ENCODE results near the gene SEPTIN3. TPM values are rescaled to one million over a fixed set of nuclear protein-coding genes. Genes with fewer than 3 reads are reported as not detected.

SEPTIN3 gene
- 38.9 and 39.1 TPM in 2 replicates for total RNA-seq (2021; fragmentation: NEBNext Ultra II Directional; extraction: Animal tissue kit (Norgen Biotek cat#: 25700))
- 39.7 and 52.9 TPM in 2 replicates for polyA plus RNA-seq (2011; rRNA removed)
- 49.5 TPM for polyA plus RNA-seq (2011; cell fraction: cytosol; rRNA removed)
- polyA plus RNA-seq (2011; cell fraction: nucleus; rRNA removed) = 42.1 TPM
- polyA plus RNA-seq (2012, experiment 1 of 2) = 45.3 to 51.2 TPM (median 49.0 TPM) in 4 replicates
- polyA plus RNA-seq (2012, experiment 2 of 2) = 25.0 TPM
- 20.4 TPM for polyA plus RNA-seq (2013, experiment 1 of 2)
- polyA plus RNA-seq (2013, experiment 2 of 2) = 21.2 TPM
- 66.0 and 66.2 TPM in 2 replicates for polyA minus RNA-seq (2011; rRNA and poly(A)+ RNA removed)
- 28.8 TPM for polyA minus RNA-seq (2011; cell fraction: cytosol; rRNA and poly(A)+ RNA removed)
- 22.9 TPM for polyA minus RNA-seq (2011; cell fraction: nucleus; rRNA and poly(A)+ RNA removed)
- long read RNA-seq, experiment 1, full-length matches to known transcripts = 5 of 37 reads
- long read RNA-seq, experiment 1, partial matches to known transcripts = 4 of 37 reads
- long read RNA-seq, experiment 1, other reads (novel, unspliced or antisense) = 28 of 37 reads
- long read RNA-seq, experiment 2, partial matches to known transcripts = 2 of 2 reads
- long read RNA-seq, experiment 2, other reads (novel, unspliced or antisense) = 0 of 2 reads

- Histone ChIP-seq H3K9me3 (ENCODE audit: insufficient read depth in 2 of 2, low read depth in 1 of 2, low read length in 1 of 2) (no peaks in the 10 kb centered on the region), H4K5ac (ENCODE audit: insufficient read length, low read depth, low read length) (no peak within 1 kb of the TSS), H3K56ac (replicated peaks; ENCODE audit: insufficient read length, low read depth, low read length) (no peak within 1 kb of the TSS), H3K79me1 (ENCODE audit: low read depth, low read length) (no peaks in the 10 kb centered on the region), H4K91ac (replicated peaks; ENCODE audit: insufficient read length, low read length) (no peak within 1 kb of the TSS), H3K18ac (ENCODE audit: extremely low read depth, low read length) (no peak within 1 kb of the TSS), H3K27me3 (replicated peaks in 1 of 4; ENCODE audit: control insufficient read depth in 3 of 4, extremely low read depth in 1 of 4, insufficient read depth in 3 of 4, low read length in 3 of 4) (peaks cover 0 to 5% (median 2%) of the 10 kb centered on the region in 4 experiments; a peak in 4 of 7 replicates), H4K8ac (ENCODE audit: extremely low read depth, insufficient read depth, low read length) (peak within 1 kb of the TSS; percentile 82), H2BK15ac (ENCODE audit: low read length) (0 out of 2 replicates have a peak within 1 kb of the TSS, but pooled peaks have one; percentile 14), H3K4me1 (replicated peaks in 1 of 4; ENCODE audit: control insufficient read depth in 3 of 4, insufficient read depth in 4 of 4, low read length in 3 of 4) (peaks cover 0 to 13% (median 3%) of the 10 kb centered on the region in 4 experiments; a peak in 5 of 7 replicates), H3K9ac (replicated peaks in 1 of 4; ENCODE audit: extremely low read depth in 1 of 4, low read depth in 3 of 4, low read length in 3 of 4) (no peak within 1 kb of the TSS), H3K27ac (ENCODE audit: low read depth, low read length) (no peak within 1 kb of the TSS), H2BK12ac (ENCODE audit: low read depth, low read length) (peak within 1 kb of the TSS; percentile 53; the same call in 1 of the 2 replicates), H3K14ac (ENCODE audit: insufficient read length) (no peak within 1 kb of the TSS), H2BK5ac (ENCODE audit: low read depth, low read length) (no peak within 1 kb of the TSS), H3K79me2 (ENCODE audit: control insufficient read depth in 1 of 2, insufficient read depth in 2 of 2, low read length in 2 of 2) (no peaks in the 10 kb centered on the region), H3K4ac (replicated peaks; ENCODE audit: insufficient read length, low read depth, low read length) (no peak within 1 kb of the TSS), H3K4me2 (ENCODE audit: insufficient read depth in 1 of 2, low read depth in 2 of 2, low read length in 2 of 2) (no peak within 1 kb of the TSS), H3K4me3 (ENCODE audit: extremely low read depth in 1 of 4, insufficient read depth in 2 of 4, low read depth in 3 of 4, low read length in 4 of 4) (no peak within 1 kb of the TSS), H2AK5ac (ENCODE audit: low read depth, low read length) (0 out of 2 replicates have a peak within 1 kb of the TSS, but pooled peaks have one; percentile 14), H3K36me3 (ENCODE audit: control insufficient read depth in 2 of 4, insufficient read depth in 4 of 4, low read length in 3 of 4) (no peaks in the 10 kb centered on the region), H2BK20ac (ENCODE audit: low read length) (no peak within 1 kb of the TSS), H3K23me2 (ENCODE audit: low read depth, low read length) (no peaks in the 10 kb centered on the region), H2AFZ (ENCODE audit: low read length) (no peak within 1 kb of the TSS), H4K20me1 (replicated peaks in 1 of 2; ENCODE audit: control insufficient read depth in 1 of 2, insufficient read depth in 2 of 2, low read length in 2 of 2) (no peaks in the 10 kb centered on the region), H2BK120ac (replicated peaks; ENCODE audit: low read depth, low read length) (no peak within 1 kb of the TSS), H3K23ac (ENCODE audit: insufficient read length) (no peak within 1 kb of the TSS)
- POLR2A ChIA-PET (ENCODE audit: partially characterized antibody) = interaction anchor here (0.6 to 3.8 kb wide), 3 partner anchors 16 to 121 kb away, joined by 3 to 13 read pairs (median 3); partner anchors contain the start of gene NDUFA6
- WGBS, 2 experiments (ENCODE audit: extremely low coverage in 1 of 2, insufficient coverage in 1 of 2, insufficient read length in 1 of 2, insufficient replicate concordance in 2 of 2, low coverage in 1 of 2, low lambda C conversion rate in 2 of 2, missing lambda C conversion rate in 1 of 2) = 67% methylated on average over 8 of the region's 8 CpGs; no CpG with 5 or more reads in 1 of the 2 experiments
- FAIRE-seq (no peak), DNase-seq (ENCODE audit: low read depth in 1 of 2, low spot score in 2 of 2) (no peak)
- CTCF ChIA-PET (ENCODE audit: partially characterized antibody) = interaction anchor here (0.9 to 10.8 kb wide), 11 partner anchors 9 to 475 kb away, joined by 3 to 116 read pairs (median 4); no protein-coding TSS in a partner anchor
- TF ChIP-seq HDAC2 (IDR thresholded peaks at IDR 0.05; ENCODE audit: borderline replicate concordance in 1 of 2, low read depth in 2 of 2, low read length in 2 of 2) (no peak), ATF3 (IDR thresholded peaks at IDR 0.05; ENCODE audit: insufficient read depth, low read depth, low read length) (no peak), YY1 (IDR thresholded peaks at IDR 0.05; ENCODE audit: low read depth, low read length) (peak; percentile 48; the same call in 1 of the 2 replicates)
These were observed at the start of gene SEPTIN3 for GRCh38 chr22:41969110-41969646. Gene SEPTIN3 (plus strand): TSS chr22:41969443. CDS start chr22:41971493, 2,050 bp downstream.
